K562 (cell line): ENCODE measurements around the gene MINDY4. TPM values are rescaled to one million over a fixed set of nuclear protein-coding genes. Genes with fewer than 3 reads are reported as not detected.

Experiments used
- ATAC-seq: fragments of 200-7000 bp; cut with Tn5 transposase; 3 replicates; pipeline ENCODE4 v1.9.1; 2020; ENCODE audit warnings: moderate library complexity
- BruUV-seq: library from RNA; stranded (reverse); fragments of 400-500 nt; replicated peaks from 2 replicates; lab custom pipeline; 2021; lab: Mats Ljungman, UMichigan
- CTCF ChIA-PET: fragments of 300-600 bp; formaldehyde crosslinking; extraction: SDS; loops from one replicate; lab custom pipeline; 2021; ENCODE audit warnings: low intra/inter-chr PET ratio; lab: Yijun Ruan, JAX
- POLR2A ChIA-PET: fragments of 300-600, 350-650 bp; sonication (Branson Sonifier 250); formaldehyde crosslinking; extraction: SDS; loops from one replicate; lab custom pipeline; 2021; ENCODE audit warnings: antibody characterized with exemption, inconsistent platforms; lab: Yijun Ruan, JAX
- DNase-seq, 4 experiments: peaks; one replicate each; pipeline versions ENCODE4 v3.0.0 to v3.0.0-alpha.2; 2011 to 2018; ENCODE audit warnings: low spot score in 3 of 4, mixed read lengths in 3 of 4; ENCODE audit errors: extremely low read depth in 1 of 4
- FAIRE-seq: peaks from 2 replicates; lab custom pipeline; 2011; peaks lifted over from hg19 to GRCh38; lab: Jason Lieb, UNC
- H2AFZ ChIP-seq: 2 replicates; pipeline ENCODE4 v1.6.0; 2011; ENCODE audit warnings: low read depth, low read length, control low read depth, inconsistent platforms
- H3K27ac ChIP-seq: fragments of 200-600 bp; 3 replicates; pipeline ENCODE4 v1.8.0; 2011; ENCODE audit warnings: low read depth, mild to moderate bottlenecking, control low read depth, inconsistent platforms, low read length, moderate library complexity, mixed read lengths; ENCODE audit errors: extremely low read depth
- H3K27me3 ChIP-seq, 2 experiments: fragments of 300-600 bp in 1 of 2; 2 replicates in 1 of 2; 3 replicates in 1 of 2; pipeline versions ENCODE4 v1.6.0 to v1.8.0; 2011; ENCODE audit warnings: inconsistent platforms in 2 of 2, low read length in 2 of 2, mild to moderate bottlenecking in 1 of 2, mixed read lengths in 1 of 2, moderate library complexity in 1 of 2; ENCODE audit not compliant: control insufficient read depth in 2 of 2, insufficient read depth in 2 of 2
- H3K36me3 ChIP-seq: fragments of 300-600 bp; 3 replicates; pipeline ENCODE4 v1.8.0; 2011; ENCODE audit warnings: mild to moderate bottlenecking, low read length, inconsistent platforms; ENCODE audit not compliant: control insufficient read depth, insufficient read depth
- H3K4me1 ChIP-seq, 2 experiments: fragments of 200-600 bp in 1 of 2; replicated peaks in 1 of 2; 2 replicates in 1 of 2; 3 replicates in 1 of 2; pipeline versions ENCODE4 v1.5.1 to v1.8.0; 2011; ENCODE audit warnings: inconsistent platforms in 2 of 2, low read length in 2 of 2, mild to moderate bottlenecking in 1 of 2, mixed read lengths in 1 of 2, moderate library complexity in 1 of 2; ENCODE audit not compliant: control insufficient read depth in 2 of 2, insufficient read depth in 2 of 2
- H3K4me2 ChIP-seq: 2 replicates; pipeline ENCODE4 v1.6.1; 2011; ENCODE audit warnings: low read length, control low read depth, inconsistent platforms, mixed read lengths; ENCODE audit not compliant: insufficient read depth
- H3K4me3 ChIP-seq: fragments of 200-600 bp; sonication (generic), shearing (Covaris generic); 2 replicates; pipeline ENCODE4 v1.5.1; 2016; ENCODE audit warnings: control low read depth, inconsistent platforms
- H3K79me2 ChIP-seq: fragments of 200-600 bp; 3 replicates; pipeline ENCODE4 v1.8.0; 2011; ENCODE audit warnings: low read length, inconsistent platforms; ENCODE audit not compliant: control insufficient read depth, insufficient read depth
- H3K9ac ChIP-seq, 2 experiments: 2 replicates each; pipeline versions ENCODE4 v1.6.0 to v1.6.1; 2011; ENCODE audit warnings: low read depth in 2 of 2, low read length in 2 of 2, control low read depth in 1 of 2, inconsistent platforms in 1 of 2, mild to moderate bottlenecking in 1 of 2, mixed read lengths in 1 of 2; ENCODE audit not compliant: insufficient read depth in 1 of 2
- H3K9me1 ChIP-seq: one replicate; pipeline ENCODE4 v1.6.0; 2011; ENCODE audit warnings: inconsistent platforms, mild to moderate bottlenecking, low read length, moderate library complexity; ENCODE audit not compliant: control insufficient read depth, insufficient read depth
- H3K9me3 ChIP-seq: replicated peaks from 2 replicates; pipeline ENCODE4 v1.5.1; 2011; ENCODE audit warnings: low read depth, low read length, inconsistent platforms; ENCODE audit not compliant: control insufficient read depth, insufficient read depth
- H4K20me1 ChIP-seq: replicated peaks from 2 replicates; pipeline ENCODE4 v1.6.1; 2011; ENCODE audit warnings: low read length, inconsistent platforms, mixed read lengths; ENCODE audit not compliant: control insufficient read depth, insufficient read depth
- FOS ChIP-seq: IDR thresholded peaks from 3 replicates; pipeline ENCODE4 v1.6.1; 2011; ENCODE audit not compliant: insufficient read length; ENCODE audit errors: extremely low read depth
- KAT8 ChIP-seq: fragments of 450-650 bp; IDR thresholded peaks from 2 replicates; pipeline ENCODE4 v1.6.1; 2016; ENCODE audit warnings: low read depth, mild to moderate bottlenecking
- MEIS2 ChIP-seq: fragments of 450-650 bp; IDR thresholded peaks from 2 replicates; pipeline ENCODE4 v1.6.1; 2014; ENCODE audit warnings: mild to moderate bottlenecking; ENCODE audit not compliant: partially characterized antibody
- OTX1 ChIP-seq: fragments of 450-650 bp; formaldehyde crosslinking; IDR thresholded peaks from 2 replicates; pipeline ENCODE4 v1.4.0; 2022; ENCODE audit warnings: mild to moderate bottlenecking
- PTRF ChIP-seq: fragments of 450-650 bp; IDR thresholded peaks from 2 replicates; pipeline ENCODE4 v1.6.1; 2016; ENCODE audit warnings: mild to moderate bottlenecking, missing genetic modification characterization, missing compliant biosample characterization
- SRF ChIP-seq, 2 experiments: fragments of 250-450, 450-650 bp in 1 of 2; sonication (Bioruptor Pico) in 1 of 2; sonication (generic) in 1 of 2; formaldehyde crosslinking; IDR thresholded peaks; 2 replicates each; pipeline versions ENCODE4 v1.5.0 to v1.5.1; 2020 to 2022; ENCODE audit warnings: mild to moderate bottlenecking in 1 of 2, missing genetic modification reagents in 1 of 2
- TBP ChIP-seq: optimal IDR thresholded peaks from 2 replicates; pipeline ENCODE3; 2011; ENCODE audit warnings: low read depth, low read length, improper control_type of control experiment
- ZKSCAN3 ChIP-seq: fragments of 250-450 bp; sonication (Bioruptor Pico); IDR thresholded peaks from 2 replicates; pipeline ENCODE4 v1.4.0; 2020
- ZMIZ1 ChIP-seq, 2 experiments: fragments of 150-350 bp in 1 of 2; IDR thresholded peaks; 2 replicates each; pipeline ENCODE4 v1.6.1; 2012 to 2016; ENCODE audit warnings: low read depth in 2 of 2, low read length in 2 of 2, mild to moderate bottlenecking in 1 of 2, moderate library complexity in 1 of 2
- ZNF232 ChIP-seq: sonication (generic); formaldehyde crosslinking; IDR thresholded peaks from 2 replicates; pipeline ENCODE4 v1.8.0; 2022; ENCODE audit warnings: mild to moderate bottlenecking, missing genetic modification reagents
- ZNF76 ChIP-seq: fragments of 250-450 bp; sonication (Bioruptor Pico); IDR thresholded peaks from 2 replicates; pipeline ENCODE4 v1.4.0; 2020; ENCODE audit warnings: mild to moderate bottlenecking, moderate library complexity, borderline replicate concordance
- ZNF766 ChIP-seq: fragments of 200-800 bp; sonication (Bioruptor generic); conservative IDR thresholded peaks from 2 replicates; pipeline ENCODE4 v1.6.1; 2016; ENCODE audit warnings: missing genetic modification characterization, missing compliant biosample characterization
- ZNF79 ChIP-seq: fragments of 250-450 bp; sonication (Bioruptor Pico); IDR thresholded peaks from 2 replicates; pipeline ENCODE4 v1.4.0; 2020; ENCODE audit warnings: low read depth, mild to moderate bottlenecking, moderate library complexity
- WGBS: fragments of 100-300 bp; shearing (Covaris generic); methylation state at CpG from one replicate; pipeline ENCODE4 v1.1.6; 2016; ENCODE audit warnings: low coverage, mixed read lengths; ENCODE audit not compliant: insufficient coverage; ENCODE audit errors: missing lambda C conversion rate; 5-methylcytosine and 5-hydroxymethylcytosine counted together
- in situ Hi-C: fragments of 300-500 bp; cut with MboI; formaldehyde crosslinking; loops from 4 replicates; pipeline ENCODE4 v1.15.0; 2018; ENCODE audit warnings: inconsistent platforms, mixed read lengths
- intact Hi-C: fragments of 100-400 bp; cut with micrococcal nuclease; formaldehyde crosslinking; loops from 2 replicates; pipeline ENCODE4 v1.14.2; 2022
- polyA plus RNA-seq, 8 experiments: library from polyadenylated mRNA; depleted of rRNA in 4 of 8; stranded (reverse) in 5 of 8; unstranded in 3 of 8; fragments of >200 nt; fragmentation: Nextera tagmentation in 2 of 8; fragmentation: Illumina TruSeq in 1 of 8; extraction: Ambion mirVana in 2 of 8; extraction: Trizol in 1 of 8; gene quantifications; 2 replicates each; pipeline versions ENCODE4 v1.2.1 to v1.2.3, GENCODE V29; 2011 to 2014; ENCODE audit warnings: inconsistent platforms in 1 of 8, missing spikeins in 1 of 8
- total RNA-seq, 7 experiments: library from RNA; depleted of rRNA in 6 of 7; stranded (reverse); fragments of >200 nt in 6 of 7; fragmentation: Illumina TruSeq in 2 of 7; extraction: Trizol in 2 of 7; gene quantifications; 2 replicates each; pipeline versions ENCODE4 v1.2.1 to v1.2.3, GENCODE V29; 2011 to 2021; ENCODE audit warnings: low replicate concordance in 1 of 7
- TF ChIP-seq, protein P1 (sequence below), 2 experiments: IDR thresholded peaks; 2 replicates each; pipeline ENCODE4 v1.6.1; 2012; ENCODE audit warnings: improper control_type of control experiment in 2 of 2, low read depth in 2 of 2, low read length in 2 of 2, borderline replicate concordance in 1 of 2
- TF ChIP-seq, protein P2 (sequence below): fragments of 450-650 bp; IDR thresholded peaks from one replicate; pipeline ENCODE4 v1.6.1; 2018; ENCODE audit warnings: mild to moderate bottlenecking, moderate library complexity; ENCODE audit not compliant: partially characterized antibody

MINDY4 gene
- total and polyA plus RNA-seq, 9 of the 15 experiments (the other 6 are each of a cell fraction or from before 2014, with no cell fraction given), result 2.1 to 16.7 (median 11.0) TPM

DNA sequence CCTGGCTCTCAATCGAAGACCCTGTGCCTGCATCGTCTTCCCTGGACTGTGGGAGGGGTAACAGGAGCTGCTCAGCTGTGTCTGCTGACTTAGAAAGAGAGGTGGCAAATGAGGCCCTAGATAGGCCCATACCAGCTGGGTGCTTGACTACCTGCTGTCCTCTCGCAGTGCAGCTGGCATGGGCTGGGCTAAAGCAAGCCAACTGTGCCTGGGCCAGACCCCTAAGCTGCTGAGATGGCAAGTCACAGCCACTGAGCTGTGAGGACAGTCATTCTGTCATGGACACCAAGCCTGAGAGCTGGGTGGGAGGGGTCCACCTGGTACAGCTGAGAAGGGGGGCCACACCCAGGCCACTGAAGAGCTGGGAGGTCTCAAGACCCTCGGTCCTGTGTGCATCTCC is 94.6 kb downstream of the MINDY4 start:
- no peak for ATAC-seq
- Histone ChIP-seq H3K9me3 (no peaks in the 10 kb centered on the region), H3K27ac (no peak overlapping the region), H3K4me1 (peaks cover 2 to 6% of the 10 kb centered on the region in 2 experiments; a peak in 3 of 5 replicates), H3K9ac (peak overlapping the region in 1 of 2 experiments; percentile 4; a peak in 1 of 4 replicates), H3K4me3 (no peak overlapping the region), H3K79me2 (no peaks in the 10 kb centered on the region), H3K36me3 (no peaks in the 10 kb centered on the region), H3K9me1 (no peaks in the 10 kb centered on the region), H3K4me2 (no peak overlapping the region), H3K27me3 (no peaks in the 10 kb centered on the region), H4K20me1 (no peaks in the 10 kb centered on the region; the same call in 1 of the 2 replicates), H2AFZ (no peak overlapping the region)
- intact Hi-C loops (no loop called here), in situ Hi-C loops (no loop called here)
- no TSS peak for BruUV-seq
- ChIA-PET POLR2A (interaction anchor here (1.2 to 2.1 kb wide), 2 partner anchors 12 to 44 kb away, joined by 3 to 11 read pairs; no protein-coding TSS in a partner anchor), CTCF (no interaction called here)
- no peak for FAIRE-seq
- 54% methylated on average over 4 of the region's 4 CpGs for WGBS
- DNase-seq, result no peak
- no peak for TF ChIP-seq PTRF (tag)
- no peak for TF ChIP-seq ZKSCAN3 (CRISPR knock-in tag)
- no peak for TF ChIP-seq MEIS2
- TF ChIP-seq OTX1, result no peak
- TF ChIP-seq, protein P1, sequence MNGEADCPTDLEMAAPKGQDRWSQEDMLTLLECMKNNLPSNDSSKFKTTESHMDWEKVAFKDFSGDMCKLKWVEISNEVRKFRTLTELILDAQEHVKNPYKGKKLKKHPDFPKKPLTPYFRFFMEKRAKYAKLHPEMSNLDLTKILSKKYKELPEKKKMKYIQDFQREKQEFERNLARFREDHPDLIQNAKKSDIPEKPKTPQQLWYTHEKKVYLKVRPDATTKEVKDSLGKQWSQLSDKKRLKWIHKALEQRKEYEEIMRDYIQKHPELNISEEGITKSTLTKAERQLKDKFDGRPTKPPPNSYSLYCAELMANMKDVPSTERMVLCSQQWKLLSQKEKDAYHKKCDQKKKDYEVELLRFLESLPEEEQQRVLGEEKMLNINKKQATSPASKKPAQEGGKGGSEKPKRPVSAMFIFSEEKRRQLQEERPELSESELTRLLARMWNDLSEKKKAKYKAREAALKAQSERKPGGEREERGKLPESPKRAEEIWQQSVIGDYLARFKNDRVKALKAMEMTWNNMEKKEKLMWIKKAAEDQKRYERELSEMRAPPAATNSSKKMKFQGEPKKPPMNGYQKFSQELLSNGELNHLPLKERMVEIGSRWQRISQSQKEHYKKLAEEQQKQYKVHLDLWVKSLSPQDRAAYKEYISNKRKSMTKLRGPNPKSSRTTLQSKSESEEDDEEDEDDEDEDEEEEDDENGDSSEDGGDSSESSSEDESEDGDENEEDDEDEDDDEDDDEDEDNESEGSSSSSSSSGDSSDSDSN (IDR thresholded peaks at IDR 0.05; ENCODE audit: borderline replicate concordance in 1 of 2, low read depth in 2 of 2, low read length in 2 of 2), result no peak
- no peak for TF ChIP-seq KAT8
- no peak for TF ChIP-seq FOS
- TF ChIP-seq ZMIZ1 (IDR thresholded peaks at IDR 0.05; ENCODE audit: low read depth in 2 of 2, low read length in 2 of 2), result no peak
- TF ChIP-seq, protein P2, sequence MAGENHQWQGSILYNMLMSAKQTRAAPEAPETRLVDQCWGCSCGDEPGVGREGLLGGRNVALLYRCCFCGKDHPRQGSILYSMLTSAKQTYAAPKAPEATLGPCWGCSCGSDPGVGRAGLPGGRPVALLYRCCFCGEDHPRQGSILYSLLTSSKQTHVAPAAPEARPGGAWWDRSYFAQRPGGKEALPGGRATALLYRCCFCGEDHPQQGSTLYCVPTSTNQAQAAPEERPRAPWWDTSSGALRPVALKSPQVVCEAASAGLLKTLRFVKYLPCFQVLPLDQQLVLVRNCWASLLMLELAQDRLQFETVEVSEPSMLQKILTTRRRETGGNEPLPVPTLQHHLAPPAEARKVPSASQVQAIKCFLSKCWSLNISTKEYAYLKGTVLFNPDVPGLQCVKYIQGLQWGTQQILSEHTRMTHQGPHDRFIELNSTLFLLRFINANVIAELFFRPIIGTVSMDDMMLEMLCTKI, result no peak
- TF ChIP-seq TBP, result no peak
- TF ChIP-seq ZNF76 (CRISPR knock-in tag), result no peak
- no peak for TF ChIP-seq SRF (CRISPR knock-in tag; IDR thresholded peaks at IDR 0.05)
- no peak for TF ChIP-seq ZNF232 (CRISPR knock-in tag)
- TF ChIP-seq ZNF766 (CRISPR knock-in tag), result no peak
- no peak for TF ChIP-seq ZNF79 (CRISPR knock-in tag)
